Esophagus muscularis mucosa (tissue), 4 donors: ENCODE results near the gene MAP2K7.

Experiments
- CTCF ChIP-seq, 3 experiments: fragments of 200-600 bp in 2 of 3; fragments of 450-650 bp in 1 of 3; sonication (generic) in 2 of 3; IDR thresholded peaks; one replicate each; pipeline ENCODE4 v1.5.1; 2017 to 2019; ENCODE audit warnings: antibody characterized with exemption in 3 of 3, mild to moderate bottlenecking in 2 of 3, moderate library complexity in 1 of 3
- EP300 ChIP-seq: sonication (generic); formaldehyde crosslinking; IDR thresholded peaks from one replicate; pipeline ENCODE4 v1.6.1; 2017; ENCODE audit warnings: antibody characterized with exemption
- POLR2A ChIP-seq: fragments of 450-650 bp; IDR thresholded peaks from one replicate; pipeline ENCODE4 v1.6.1; 2017; ENCODE audit warnings: antibody characterized with exemption, moderate library complexity, mild to moderate bottlenecking, low read depth
- POLR2AphosphoS5 ChIP-seq, 2 donors: sonication (generic); formaldehyde crosslinking; IDR thresholded peaks; one replicate each; pipeline ENCODE4 v1.6.1; 2017; ENCODE audit warnings: antibody characterized with exemption in 2 of 2

GRCh38 chr19:7908742-7909461 lies 5.2 kb downstream of the MAP2K7 start:
- TF ChIP-seq CTCF (IDR thresholded peaks at IDR 0.05) (no peak), EP300 (no peak), POLR2AphosphoS5 (IDR thresholded peaks at IDR 0.05) (no peak), POLR2A (no peak)
